Prostate gland (tissue), 2 donors: Measurements from ENCODE around the gene EIF3D.

Source experiments
- POLR2A ChIP-seq: fragments of 450-650 bp; IDR thresholded peaks from one replicate; pipeline ENCODE4 v1.6.1; 2016; ENCODE audit warnings: antibody characterized with exemption, mild to moderate bottlenecking
- TF ChIP-seq, protein P1 (sequence below), 4 experiments: fragments of 200-600 bp in 2 of 4; fragments of 450-650 bp in 2 of 4; sonication (generic) in 2 of 4; IDR thresholded peaks; 1 replicate in 3 of 4; 2 replicates in 1 of 4; pipeline ENCODE4 v1.5.1; 2016 to 2019; ENCODE audit warnings: antibody characterized with exemption in 4 of 4, mild to moderate bottlenecking in 2 of 4, moderate library complexity in 2 of 4

- TF ChIP-seq, protein P1, sequence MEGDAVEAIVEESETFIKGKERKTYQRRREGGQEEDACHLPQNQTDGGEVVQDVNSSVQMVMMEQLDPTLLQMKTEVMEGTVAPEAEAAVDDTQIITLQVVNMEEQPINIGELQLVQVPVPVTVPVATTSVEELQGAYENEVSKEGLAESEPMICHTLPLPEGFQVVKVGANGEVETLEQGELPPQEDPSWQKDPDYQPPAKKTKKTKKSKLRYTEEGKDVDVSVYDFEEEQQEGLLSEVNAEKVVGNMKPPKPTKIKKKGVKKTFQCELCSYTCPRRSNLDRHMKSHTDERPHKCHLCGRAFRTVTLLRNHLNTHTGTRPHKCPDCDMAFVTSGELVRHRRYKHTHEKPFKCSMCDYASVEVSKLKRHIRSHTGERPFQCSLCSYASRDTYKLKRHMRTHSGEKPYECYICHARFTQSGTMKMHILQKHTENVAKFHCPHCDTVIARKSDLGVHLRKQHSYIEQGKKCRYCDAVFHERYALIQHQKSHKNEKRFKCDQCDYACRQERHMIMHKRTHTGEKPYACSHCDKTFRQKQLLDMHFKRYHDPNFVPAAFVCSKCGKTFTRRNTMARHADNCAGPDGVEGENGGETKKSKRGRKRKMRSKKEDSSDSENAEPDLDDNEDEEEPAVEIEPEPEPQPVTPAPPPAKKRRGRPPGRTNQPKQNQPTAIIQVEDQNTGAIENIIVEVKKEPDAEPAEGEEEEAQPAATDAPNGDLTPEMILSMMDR (IDR thresholded peaks at IDR 0.05): no peak
- TF ChIP-seq POLR2A: no peak
Measured at GRCh38 chr22:36573815-36574363, 44.9 kb upstream of the EIF3D start.
